Vagina (tissue), 2 donors: ENCODE measurements around the gene TM6SF1. TPM values are rescaled to one million over a fixed set of nuclear protein-coding genes. Genes with fewer than 3 reads are reported as not detected.

Source experiments
- DNase-seq, 2 donors: peaks; one replicate each; pipeline ENCODE4 v3.0.0-alpha.2; 2017; ENCODE audit errors: extremely low spot score in 2 of 2
- H3K27ac ChIP-seq: fragments of 200-600 bp; sonication (generic); one replicate; pipeline ENCODE4 v1.5.1; 2019
- H3K27me3 ChIP-seq: fragments of 200-600 bp; sonication (generic); one replicate; pipeline ENCODE4 v1.5.1; 2019
- H3K36me3 ChIP-seq, 2 donors: fragments of 200-600 bp; sonication (generic); one replicate each; pipeline ENCODE4 v1.5.1; 2017 to 2019
- H3K4me1 ChIP-seq: fragments of 200-600 bp; sonication (generic); one replicate; pipeline ENCODE4 v1.5.1; 2019
- H3K4me3 ChIP-seq, 2 donors: fragments of 200-600 bp; sonication (generic); 1 replicate in 1 of 2; 2 replicates in 1 of 2; pipeline ENCODE4 v1.5.1; 2016 to 2019
- H3K9me3 ChIP-seq: fragments of 200-600 bp; sonication (generic); one replicate; pipeline ENCODE4 v1.5.1; 2019
- CTCF ChIP-seq, 3 experiments: fragments of 450-650 bp in 2 of 3; fragments of 200-600 bp in 1 of 3; sonication (generic) in 1 of 3; IDR thresholded peaks; one replicate each; pipeline ENCODE4 v1.5.1; 2017 to 2019; ENCODE audit warnings: antibody characterized with exemption in 3 of 3, mild to moderate bottlenecking in 2 of 3, moderate library complexity in 2 of 3
- POLR2A ChIP-seq, 2 donors: fragments of 450-650 bp; IDR thresholded peaks; one replicate each; pipeline ENCODE4 v1.6.1; 2017; ENCODE audit warnings: antibody characterized with exemption in 2 of 2, mild to moderate bottlenecking in 2 of 2, moderate library complexity in 2 of 2
- POLR2AphosphoS5 ChIP-seq, 2 donors: sonication (generic); formaldehyde crosslinking; IDR thresholded peaks; one replicate each; pipeline ENCODE4 v1.9.0; 2017; ENCODE audit warnings: antibody characterized with exemption in 2 of 2, mild to moderate bottlenecking in 2 of 2, low read depth in 1 of 2; ENCODE audit not compliant: insufficient read depth in 1 of 2
- intact Hi-C: fragments of 100-400 bp; cut with DNase I; formaldehyde crosslinking; loops from one replicate; pipeline ENCODE4 v1.15.1; 2023
- total RNA-seq: library from RNA; depleted of rRNA; stranded (reverse); fragments of >200 nt; gene quantifications from one replicate; pipeline ENCODE4 v1.2.3, GENCODE V29; 2016

TM6SF1 gene
- total RNA-seq, 1 donor from 2014 or later = 3.9 TPM

DNA sequence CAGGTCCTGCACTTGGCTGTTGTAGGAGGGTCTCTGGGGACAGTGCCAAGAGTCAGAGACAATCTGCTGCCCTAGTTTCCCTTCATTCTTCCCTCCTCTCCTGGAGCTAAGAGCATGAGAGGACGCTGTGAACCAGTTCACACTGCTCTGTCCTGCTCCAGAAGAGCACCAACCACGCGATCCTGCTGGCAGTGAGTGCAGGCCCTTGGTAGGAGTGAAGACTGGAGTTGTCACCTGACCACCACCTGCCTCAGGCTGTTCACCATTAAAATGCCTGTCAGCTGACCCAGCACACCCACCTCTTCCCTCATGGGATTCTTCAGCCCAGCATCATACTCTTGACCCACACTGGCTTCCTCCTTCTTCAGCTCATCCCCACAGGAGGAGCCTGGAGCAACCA lies 2.9 kb downstream of the TM6SF1 start:
- no peak for DNase-seq
- Histone ChIP-seq H3K4me3 (no peak overlapping the region), H3K27ac (no peak overlapping the region), H3K36me3 (no peaks in the 10 kb centered on the region), H3K9me3 (no peaks in the 10 kb centered on the region), H3K4me1 (peaks cover 11% of the 10 kb centered on the region), H3K27me3 (peaks cover 7% of the 10 kb centered on the region)
- no peak for TF ChIP-seq POLR2A (IDR thresholded peaks at IDR 0.05)
- intact Hi-C loops = no loop called here

DNA sequence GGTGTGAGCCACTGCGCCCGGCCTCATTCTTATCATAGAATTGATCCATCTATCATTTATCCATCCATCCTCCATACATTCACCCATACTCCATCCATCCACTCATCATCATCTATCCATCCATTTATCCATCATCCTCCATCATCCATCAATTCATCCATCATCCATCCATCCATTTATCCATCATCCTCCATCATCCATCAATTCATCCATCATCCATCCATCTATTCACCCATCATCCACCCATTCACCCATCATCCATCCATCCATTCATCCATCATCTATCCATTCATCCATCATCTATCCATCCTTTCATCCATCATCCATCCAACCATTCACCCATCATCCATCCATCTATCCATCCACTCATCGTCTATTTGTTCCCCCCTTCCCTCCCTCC lies 3.7 kb downstream of the TM6SF1 start:
- H3K9me3 ChIP-seq = no peaks in the 10 kb centered on the region
- no peak overlapping the region for H3K4me3 ChIP-seq
- TF ChIP-seq POLR2A (IDR thresholded peaks at IDR 0.05) (no peak), CTCF (IDR thresholded peaks at IDR 0.05) (no peak), POLR2AphosphoS5 (IDR thresholded peaks at IDR 0.05; ENCODE audit: insufficient read depth in 1 of 2, low read depth in 1 of 2) (no peak)
- peaks cover 7% of the 10 kb centered on the region for H3K27me3 ChIP-seq
- peaks cover 11% of the 10 kb centered on the region for H3K4me1 ChIP-seq
- no peaks in the 10 kb centered on the region for H3K36me3 ChIP-seq
- H3K27ac ChIP-seq = no peak overlapping the region
- no peak for DNase-seq
- intact Hi-C loops = no loop called here

GRCh38 chr15:83112233-83112955 lies 4.9 kb downstream of the TM6SF1 start:
- Histone ChIP-seq H3K4me3 (no peak overlapping the region), H3K9me3 (no peaks in the 10 kb centered on the region), H3K27me3 (peaks cover 7% of the 10 kb centered on the region), H3K4me1 (peaks cover 11% of the 10 kb centered on the region), H3K36me3 (no peaks in the 10 kb centered on the region), H3K27ac (no peak overlapping the region)
- no peak for DNase-seq
- TF ChIP-seq CTCF (IDR thresholded peaks at IDR 0.05) (no peak), POLR2A (IDR thresholded peaks at IDR 0.05) (no peak), POLR2AphosphoS5 (IDR thresholded peaks at IDR 0.05; ENCODE audit: insufficient read depth in 1 of 2, low read depth in 1 of 2) (no peak)
- intact Hi-C loops = no loop called here

- TF ChIP-seq POLR2A (IDR thresholded peaks at IDR 0.05) (no peak), CTCF (IDR thresholded peaks at IDR 0.05) (no peak), POLR2AphosphoS5 (IDR thresholded peaks at IDR 0.05; ENCODE audit: insufficient read depth in 1 of 2, low read depth in 1 of 2) (no peak)
- peaks cover 7% of the 10 kb centered on the region for H3K27me3 ChIP-seq
- H3K4me3 ChIP-seq = no peak overlapping the region
- DNase-seq = peak in 1 of 2 donors; percentile 46
- H3K36me3 ChIP-seq = no peaks in the 10 kb centered on the region
- peaks cover 6% of the 10 kb centered on the region for H3K4me1 ChIP-seq
- H3K27ac ChIP-seq = no peak overlapping the region
- no peaks in the 10 kb centered on the region for H3K9me3 ChIP-seq
- intact Hi-C loops = no loop called here
Measured at GRCh38 chr15:83112956-83113299, 5.5 kb downstream of the TM6SF1 start.

GRCh38 chr15:83113881-83114674 lies 6.6 kb downstream of the TM6SF1 start:
- intact Hi-C loops = no loop called here
- H3K27me3 ChIP-seq = no peaks in the 10 kb centered on the region
- no peak overlapping the region for H3K4me3 ChIP-seq
- H3K36me3 ChIP-seq = no peaks in the 10 kb centered on the region
- peak in 1 of 2 donors; percentile 88 for DNase-seq
- H3K9me3 ChIP-seq = no peaks in the 10 kb centered on the region
- no peaks in the 10 kb centered on the region for H3K4me1 ChIP-seq
- no peak overlapping the region for H3K27ac ChIP-seq
- TF ChIP-seq POLR2AphosphoS5 (IDR thresholded peaks at IDR 0.05; ENCODE audit: insufficient read depth in 1 of 2, low read depth in 1 of 2) = no peak
- no peak for TF ChIP-seq CTCF (IDR thresholded peaks at IDR 0.05)
- TF ChIP-seq POLR2A (IDR thresholded peaks at IDR 0.05) = no peak
